PFSK-1 (cell line): ENCODE data around the gene DNM3.
A peak's percentile ranks its signal among the peaks of the same experiment; 100 is the strongest.

ENCODE experiments used
- FOXP2 ChIP-seq: optimal IDR thresholded peaks from 2 replicates; pipeline ENCODE3; 2011; ENCODE audit warnings: borderline replicate concordance, control low read depth, inconsistent platforms; ENCODE audit not compliant: insufficient read depth; ENCODE audit errors: extremely low read length, extremely low read depth
- POLR2AphosphoS5 ChIP-seq: IDR thresholded peaks from 2 replicates; pipeline ENCODE4 v1.6.1; 2012; ENCODE audit warnings: low read depth, mild to moderate bottlenecking, control low read depth, low read length, moderate library complexity
- REST ChIP-seq, 2 experiments: IDR thresholded peaks; 2 replicates each; pipeline versions ENCODE4 v1.6.1 to v1.8.0; 2011 to 2012; ENCODE audit warnings: low read depth in 2 of 2, low read length in 2 of 2, control low read depth in 1 of 2, inconsistent platforms in 1 of 2, mild to moderate bottlenecking in 1 of 2, moderate library complexity in 1 of 2; ENCODE audit not compliant: insufficient read depth in 1 of 2
- SIN3A ChIP-seq: IDR thresholded peaks from 2 replicates; pipeline ENCODE4 v1.6.1; 2012; ENCODE audit warnings: mild to moderate bottlenecking, low read length, moderate library complexity, borderline replicate concordance; ENCODE audit not compliant: insufficient read depth
- TAF1 ChIP-seq: IDR thresholded peaks from 2 replicates; pipeline ENCODE4 v1.6.1; 2012; ENCODE audit warnings: low read length, control low read depth, borderline replicate concordance; ENCODE audit not compliant: insufficient read depth

Gene DNM3

GRCh38 chr1:172177849-172178248 is 336.6 kb downstream of the DNM3 start:
- TF ChIP-seq POLR2AphosphoS5 (no peak), REST (IDR thresholded peaks at IDR 0.05; ENCODE audit: insufficient read depth in 1 of 2, low read depth in 2 of 2, low read length in 2 of 2) (no peak), FOXP2 (no peak), TAF1 (no peak), SIN3A (no peak)

GRCh38 chr1:172178886-172179285 is 337.6 kb downstream of the DNM3 start:
- TF ChIP-seq POLR2AphosphoS5 (no peak), REST (IDR thresholded peaks at IDR 0.05; ENCODE audit: insufficient read depth in 1 of 2, low read depth in 2 of 2, low read length in 2 of 2) (no peak), FOXP2 (no peak), TAF1 (no peak), SIN3A (no peak)

- no peak for TF ChIP-seq SIN3A
- no peak for TF ChIP-seq TAF1
- TF ChIP-seq POLR2AphosphoS5 = no peak
- TF ChIP-seq REST (IDR thresholded peaks at IDR 0.05; ENCODE audit: insufficient read depth in 1 of 2, low read depth in 2 of 2, low read length in 2 of 2) = no peak
- no peak for TF ChIP-seq FOXP2
These were observed 338.6 kb downstream of the DNM3 start for GRCh38 chr1:172179918-172180317.

- TF ChIP-seq REST (IDR thresholded peaks at IDR 0.05; ENCODE audit: insufficient read depth in 1 of 2, low read depth in 2 of 2, low read length in 2 of 2) (no peak), POLR2AphosphoS5 (no peak), TAF1 (0 out of 2 replicates have a peak, but pooled peaks have one; percentile 29), FOXP2 (no peak), SIN3A (no peak)
These were observed 339.4 kb downstream of the DNM3 start for GRCh38 chr1:172180501-172181285.
